ENCODE data around the gene ZEB2.
"Not testable (repeated sequence)": the region's sequence is repeated elsewhere in the genome, so short reads cannot be mapped to it uniquely, and the experiment has no call there.

The ZEB2 gene

GRCh38 chr2:144385381-144385780 is 134.5 kb downstream of the ZEB2 start:
- DNase-seq (ENCODE audit: low read depth, low spot score): no peak

- no peak for DNase-seq (ENCODE audit: low read depth, low spot score)
Measured at GRCh38 chr2:144383571-144384100, 136.3 kb downstream of the ZEB2 start.

- DNase-seq (ENCODE audit: low read depth, low spot score): no peak
Measured at GRCh38 chr2:144382849-144383248, 137.1 kb downstream of the ZEB2 start.

GRCh38 chr2:144381716-144382115 is 138.2 kb downstream of the ZEB2 start:
- DNase-seq (ENCODE audit: low read depth, low spot score): no peak

GRCh38 chr2:144379851-144380311 is 140.0 kb downstream of the ZEB2 start:
- no peak for DNase-seq (ENCODE audit: low read depth, low spot score)

- no peak for DNase-seq (ENCODE audit: low read depth, low spot score)
Measured at GRCh38 chr2:144378551-144378950, 141.4 kb downstream of the ZEB2 start.

- DNase-seq (ENCODE audit: low read depth, low spot score): no peak
Measured at GRCh38 chr2:144377914-144378313, 142.0 kb downstream of the ZEB2 start.

- DNase-seq (ENCODE audit: low read depth, low spot score): no peak
Measured at GRCh38 chr2:144376926-144377325, 143.0 kb downstream of the ZEB2 start.

- DNase-seq (ENCODE audit: low read depth, low spot score): no peak
Measured at GRCh38 chr2:144376460-144376859, 143.5 kb downstream of the ZEB2 start.

GRCh38 chr2:144374163-144374661 is 145.7 kb downstream of the ZEB2 start:
- DNase-seq (ENCODE audit: low read depth, low spot score): no peak

- DNase-seq (ENCODE audit: low read depth, low spot score): no peak
Measured at GRCh38 chr2:144372410-144373080, 147.4 kb downstream of the ZEB2 start.

GRCh38 chr2:144370937-144371584 is 148.9 kb downstream of the ZEB2 start:
- no peak for DNase-seq (ENCODE audit: low read depth, low spot score)

- no peak for DNase-seq (ENCODE audit: low read depth, low spot score)
Measured at GRCh38 chr2:144369416-144369815, 150.5 kb downstream of the ZEB2 start.

GRCh38 chr2:144366825-144367429 is 153.0 kb downstream of the ZEB2 start:
- no peak for DNase-seq (ENCODE audit: low read depth, low spot score)

GRCh38 chr2:144364944-144365738 is 154.8 kb downstream of the ZEB2 start:
- DNase-seq (ENCODE audit: low read depth, low spot score): no peak

GRCh38 chr2:144364247-144364646 is 155.7 kb downstream of the ZEB2 start:
- DNase-seq (ENCODE audit: low read depth, low spot score): not testable (repeated sequence)

GRCh38 chr2:144362401-144362800 is 157.5 kb downstream of the ZEB2 start:
- DNase-seq (ENCODE audit: low read depth, low spot score): no peak

- DNase-seq (ENCODE audit: low read depth, low spot score): no peak
Measured at GRCh38 chr2:144361742-144362141, 158.2 kb downstream of the ZEB2 start.

GRCh38 chr2:144359684-144360083 is 160.2 kb downstream of the ZEB2 start:
- no peak for DNase-seq (ENCODE audit: low read depth, low spot score)

- DNase-seq (ENCODE audit: low read depth, low spot score): no peak
Measured at GRCh38 chr2:144358979-144359541, 160.9 kb downstream of the ZEB2 start.

GRCh38 chr2:144358374-144358964 is 161.4 kb downstream of the ZEB2 start:
- DNase-seq (ENCODE audit: low read depth, low spot score): no peak

Measured in iPS DF 19.7 (cell line).